Measurements from ENCODE around the gene TRPM6.

The TRPM6 gene

GRCh38 chr9:74729136-74729695, 158.5 kb downstream of the TRPM6 start:
- Histone ChIP-seq H3K4me1 (ENCODE audit: control insufficient read depth, insufficient read depth, low read length) (peaks cover 15% of the 10 kb centered on the region), H3K4me3 (ENCODE audit: low read depth, low read length) (no peak overlapping the region), H3K36me3 (ENCODE audit: control insufficient read depth, insufficient read depth, low read length) (no peaks in the 10 kb centered on the region), H3K9ac (ENCODE audit: low read depth, low read length) (no peak overlapping the region), H3K9me3 (ENCODE audit: control insufficient read depth, insufficient read depth, low read length) (no peaks in the 10 kb centered on the region), H3K27me3 (ENCODE audit: control insufficient read depth, insufficient read depth, low read length) (no peaks in the 10 kb centered on the region)

DNA sequence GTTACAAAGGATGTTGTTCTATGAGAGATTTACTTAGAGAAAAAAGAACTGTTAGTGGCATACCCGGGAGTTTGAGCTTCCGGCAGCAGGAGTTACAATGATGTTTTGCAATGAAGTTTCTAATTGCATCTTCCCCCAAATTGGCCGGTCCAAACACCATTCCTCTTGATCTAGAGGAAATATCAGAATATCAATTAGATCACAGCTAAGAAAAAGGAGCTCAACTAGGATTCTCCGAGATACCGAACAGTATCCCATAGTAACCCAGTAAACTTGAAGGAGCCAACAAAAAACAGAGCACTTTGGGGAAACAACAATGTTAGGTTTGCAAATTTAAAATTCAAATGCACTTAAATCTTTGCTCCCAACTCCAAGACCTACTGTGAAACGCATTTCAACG, 159.5 kb downstream of the TRPM6 start:
- no peak overlapping the region for H3K4me3 ChIP-seq (ENCODE audit: low read depth, low read length)
- H3K4me1 ChIP-seq (ENCODE audit: control insufficient read depth, insufficient read depth, low read length) = peaks cover 15% of the 10 kb centered on the region
- H3K27me3 ChIP-seq (ENCODE audit: control insufficient read depth, insufficient read depth, low read length) = no peaks in the 10 kb centered on the region
- no peaks in the 10 kb centered on the region for H3K36me3 ChIP-seq (ENCODE audit: control insufficient read depth, insufficient read depth, low read length)
- H3K9me3 ChIP-seq (ENCODE audit: control insufficient read depth, insufficient read depth, low read length) = no peaks in the 10 kb centered on the region
- H3K9ac ChIP-seq (ENCODE audit: low read depth, low read length) = no peak overlapping the region

DNA sequence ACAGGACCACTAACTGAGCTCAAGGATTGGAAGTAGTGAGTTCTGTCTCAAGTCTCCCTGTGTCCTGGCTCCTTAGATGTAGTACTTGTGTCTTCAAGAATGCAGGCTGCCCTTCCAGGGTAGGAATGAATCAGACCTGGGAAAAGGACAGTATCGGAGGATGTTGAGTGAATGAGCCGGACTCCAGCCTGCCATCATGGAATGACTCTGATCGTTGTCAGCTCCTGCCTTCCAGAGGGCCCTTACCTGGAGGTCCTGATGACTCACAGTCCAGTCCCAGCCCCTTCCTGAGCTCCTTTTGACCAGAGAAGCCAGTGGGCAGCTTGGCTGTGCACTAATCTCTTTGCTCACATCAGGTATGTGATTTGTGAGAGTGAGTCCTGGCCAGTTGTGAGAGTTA, 161.1 kb downstream of the TRPM6 start:
- no peaks in the 10 kb centered on the region for H3K27me3 ChIP-seq (ENCODE audit: control insufficient read depth, insufficient read depth, low read length)
- peaks cover 15% of the 10 kb centered on the region for H3K4me1 ChIP-seq (ENCODE audit: control insufficient read depth, insufficient read depth, low read length)
- H3K4me3 ChIP-seq (ENCODE audit: low read depth, low read length) = no peak overlapping the region
- no peaks in the 10 kb centered on the region for H3K36me3 ChIP-seq (ENCODE audit: control insufficient read depth, insufficient read depth, low read length)
- no peaks in the 10 kb centered on the region for H3K9me3 ChIP-seq (ENCODE audit: control insufficient read depth, insufficient read depth, low read length)
- H3K9ac ChIP-seq (ENCODE audit: low read depth, low read length) = no peak overlapping the region

GRCh38 chr9:74724317-74724716, 163.4 kb downstream of the TRPM6 start:
- H3K36me3 ChIP-seq (ENCODE audit: control insufficient read depth, insufficient read depth, low read length) = no peaks in the 10 kb centered on the region
- H3K4me3 ChIP-seq (ENCODE audit: low read depth, low read length) = no peak overlapping the region
- no peaks in the 10 kb centered on the region for H3K9me3 ChIP-seq (ENCODE audit: control insufficient read depth, insufficient read depth, low read length)
- no peaks in the 10 kb centered on the region for H3K27me3 ChIP-seq (ENCODE audit: control insufficient read depth, insufficient read depth, low read length)
- H3K4me1 ChIP-seq (ENCODE audit: control insufficient read depth, insufficient read depth, low read length) = peaks cover 10% of the 10 kb centered on the region
- H3K9ac ChIP-seq (ENCODE audit: low read depth, low read length) = no peak overlapping the region

DNA sequence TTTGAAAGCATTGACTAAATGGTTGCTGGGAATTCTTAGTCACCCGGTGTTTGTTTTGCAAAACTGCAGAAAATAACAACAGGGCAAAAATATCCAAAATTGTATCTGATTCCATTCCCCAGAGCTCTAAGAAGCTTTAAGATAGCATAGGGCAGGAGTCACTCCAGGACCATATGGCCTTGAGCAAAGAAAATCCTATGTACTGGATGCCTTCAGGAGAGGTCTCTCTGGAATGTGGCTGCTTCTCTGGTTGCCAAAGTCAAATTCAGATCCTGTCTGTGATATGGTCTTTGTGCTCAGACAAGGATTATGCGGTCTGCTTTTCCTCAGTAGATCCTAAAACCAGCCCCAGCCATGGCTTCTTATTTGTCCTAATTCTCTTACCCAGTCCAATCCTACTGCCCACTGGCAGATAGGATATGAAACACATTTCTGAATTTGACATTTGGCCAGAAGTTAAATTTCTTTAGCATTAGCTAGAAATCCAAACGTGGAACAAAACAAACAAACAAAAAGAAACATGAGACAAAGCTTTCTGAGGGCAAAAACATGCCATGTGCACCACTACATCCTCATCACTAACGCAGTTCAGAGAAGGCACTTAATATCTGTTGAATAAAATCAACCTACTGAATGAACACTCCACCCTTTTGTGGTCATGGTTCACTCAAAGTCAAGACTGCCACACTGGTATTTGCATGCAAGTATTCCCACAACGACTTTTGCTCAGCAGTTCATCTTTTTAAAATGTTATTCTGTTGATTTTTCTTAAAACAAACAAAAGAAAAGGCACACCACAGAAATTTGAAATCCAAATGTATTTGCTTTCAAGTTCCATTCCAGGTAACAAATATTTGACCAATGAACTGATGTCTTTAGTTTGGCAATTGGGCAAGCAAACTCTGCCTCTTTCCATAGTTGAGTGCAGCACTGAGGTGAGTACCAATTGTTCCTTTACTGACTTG, 165.7 kb downstream of the TRPM6 start:
- no peaks in the 10 kb centered on the region for H3K4me1 ChIP-seq (ENCODE audit: control insufficient read depth, insufficient read depth, low read length)

DNA sequence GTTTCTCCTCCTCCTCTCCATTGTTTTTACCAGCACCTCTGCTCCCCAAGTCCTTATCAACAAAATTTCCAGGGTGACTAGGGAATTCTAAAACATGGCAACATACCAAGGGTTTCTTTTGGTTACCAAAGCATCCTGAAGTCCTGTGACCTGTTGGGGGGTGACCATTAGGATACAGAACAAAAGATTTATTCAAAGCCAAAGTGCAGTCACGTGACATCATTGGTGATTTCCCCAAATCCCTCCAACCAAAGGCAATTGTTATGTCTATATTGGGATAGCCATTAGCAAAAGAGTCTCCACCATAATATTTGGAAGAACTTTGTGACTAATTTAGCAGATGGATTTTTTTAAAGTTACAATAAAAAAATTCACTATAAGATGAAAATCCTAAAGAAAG, 168.4 kb downstream of the TRPM6 start:
- Histone ChIP-seq H3K9ac (ENCODE audit: low read depth, low read length) (no peak overlapping the region), H3K9me3 (ENCODE audit: control insufficient read depth, insufficient read depth, low read length) (no peaks in the 10 kb centered on the region), H3K4me1 (ENCODE audit: control insufficient read depth, insufficient read depth, low read length) (no peaks in the 10 kb centered on the region), H3K27me3 (ENCODE audit: control insufficient read depth, insufficient read depth, low read length) (no peaks in the 10 kb centered on the region), H3K4me3 (ENCODE audit: low read depth, low read length) (no peak overlapping the region), H3K36me3 (ENCODE audit: control insufficient read depth, insufficient read depth, low read length) (no peaks in the 10 kb centered on the region)

More for the DNA sequence above, 165.7 kb downstream of the TRPM6 start:
- H3K9ac ChIP-seq (ENCODE audit: low read depth, low read length) = no peak overlapping the region
- H3K27me3 ChIP-seq (ENCODE audit: control insufficient read depth, insufficient read depth, low read length) = no peaks in the 10 kb centered on the region
- no peaks in the 10 kb centered on the region for H3K9me3 ChIP-seq (ENCODE audit: control insufficient read depth, insufficient read depth, low read length)
- no peak overlapping the region for H3K4me3 ChIP-seq (ENCODE audit: low read depth, low read length)
- no peaks in the 10 kb centered on the region for H3K36me3 ChIP-seq (ENCODE audit: control insufficient read depth, insufficient read depth, low read length)

DNA sequence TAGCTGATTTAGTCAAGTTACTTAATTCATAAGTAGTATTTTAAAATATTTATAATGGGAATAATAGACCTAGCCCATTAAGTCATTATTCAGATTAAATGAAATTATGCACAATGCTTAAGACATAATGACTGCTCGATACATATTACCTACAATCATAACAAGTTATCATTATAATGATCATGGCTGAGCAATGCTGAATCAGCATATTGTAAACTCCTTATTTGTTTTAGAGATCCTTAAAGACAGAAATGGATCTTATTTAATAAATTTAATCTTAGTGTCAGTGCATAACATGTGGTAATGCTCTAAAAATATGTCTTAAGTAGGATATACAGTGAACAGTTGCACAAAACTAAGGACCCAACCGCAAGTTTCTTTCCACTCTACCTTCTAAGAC, 169.0 kb downstream of the TRPM6 start:
- Histone ChIP-seq H3K4me1 (ENCODE audit: control insufficient read depth, insufficient read depth, low read length) (no peaks in the 10 kb centered on the region), H3K27me3 (ENCODE audit: control insufficient read depth, insufficient read depth, low read length) (no peaks in the 10 kb centered on the region), H3K9ac (ENCODE audit: low read depth, low read length) (no peak overlapping the region), H3K4me3 (ENCODE audit: low read depth, low read length) (no peak overlapping the region), H3K36me3 (ENCODE audit: control insufficient read depth, insufficient read depth, low read length) (no peaks in the 10 kb centered on the region), H3K9me3 (ENCODE audit: control insufficient read depth, insufficient read depth, low read length) (no peaks in the 10 kb centered on the region)

GRCh38 chr9:74711341-74711740, 176.4 kb downstream of the TRPM6 start:
- no peaks in the 10 kb centered on the region for H3K27me3 ChIP-seq (ENCODE audit: control insufficient read depth, insufficient read depth, low read length)

GRCh38 chr9:74697535-74697934, 190.2 kb downstream of the TRPM6 start:
- no peaks in the 10 kb centered on the region for H3K4me1 ChIP-seq (ENCODE audit: control insufficient read depth, insufficient read depth, low read length)

More at GRCh38 chr9:74711341-74711740, 176.4 kb downstream of the TRPM6 start:
- H3K36me3 ChIP-seq (ENCODE audit: control insufficient read depth, insufficient read depth, low read length) = no peaks in the 10 kb centered on the region
- H3K4me1 ChIP-seq (ENCODE audit: control insufficient read depth, insufficient read depth, low read length) = no peaks in the 10 kb centered on the region
- H3K4me3 ChIP-seq (ENCODE audit: low read depth, low read length) = no peak overlapping the region
- H3K9me3 ChIP-seq (ENCODE audit: control insufficient read depth, insufficient read depth, low read length) = no peaks in the 10 kb centered on the region
- H3K9ac ChIP-seq (ENCODE audit: low read depth, low read length) = no peak overlapping the region

GRCh38 chr9:74696520-74696919, 191.2 kb downstream of the TRPM6 start:
- H3K36me3 ChIP-seq (ENCODE audit: control insufficient read depth, insufficient read depth, low read length) = no peaks in the 10 kb centered on the region
- no peak overlapping the region for H3K4me3 ChIP-seq (ENCODE audit: low read depth, low read length)
- H3K9ac ChIP-seq (ENCODE audit: low read depth, low read length) = no peak overlapping the region
- H3K4me1 ChIP-seq (ENCODE audit: control insufficient read depth, insufficient read depth, low read length) = no peaks in the 10 kb centered on the region
- no peaks in the 10 kb centered on the region for H3K27me3 ChIP-seq (ENCODE audit: control insufficient read depth, insufficient read depth, low read length)
- no peaks in the 10 kb centered on the region for H3K9me3 ChIP-seq (ENCODE audit: control insufficient read depth, insufficient read depth, low read length)

More at GRCh38 chr9:74697535-74697934, 190.2 kb downstream of the TRPM6 start:
- H3K36me3 ChIP-seq (ENCODE audit: control insufficient read depth, insufficient read depth, low read length) = no peaks in the 10 kb centered on the region
- no peaks in the 10 kb centered on the region for H3K9me3 ChIP-seq (ENCODE audit: control insufficient read depth, insufficient read depth, low read length)
- no peak overlapping the region for H3K4me3 ChIP-seq (ENCODE audit: low read depth, low read length)
- H3K9ac ChIP-seq (ENCODE audit: low read depth, low read length) = no peak overlapping the region
- H3K27me3 ChIP-seq (ENCODE audit: control insufficient read depth, insufficient read depth, low read length) = no peaks in the 10 kb centered on the region

DNA sequence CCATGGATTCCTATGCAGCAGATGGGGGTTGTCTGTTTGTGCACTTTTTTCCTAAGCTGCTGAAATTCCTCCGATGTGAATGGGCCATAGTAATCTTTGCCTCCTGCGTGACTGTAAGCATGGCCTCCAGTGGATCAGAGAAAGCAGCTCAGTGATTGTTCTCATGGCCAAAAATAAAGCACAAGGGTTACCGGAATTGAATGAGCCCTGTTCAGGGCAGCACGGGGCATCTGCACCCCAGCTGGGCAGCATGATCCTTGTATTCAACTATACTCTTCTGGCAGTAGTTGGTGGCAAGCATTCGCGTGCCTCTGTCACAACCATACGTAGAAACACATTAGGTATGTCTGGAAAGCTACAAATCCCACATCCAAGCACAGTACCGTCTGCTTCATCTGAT, 196.7 kb downstream of the TRPM6 start:
- H3K9me3 ChIP-seq (ENCODE audit: control insufficient read depth, insufficient read depth, low read length) = no peaks in the 10 kb centered on the region
- H3K9ac ChIP-seq (ENCODE audit: low read depth, low read length) = no peak overlapping the region
- H3K4me1 ChIP-seq (ENCODE audit: control insufficient read depth, insufficient read depth, low read length) = no peaks in the 10 kb centered on the region
- no peaks in the 10 kb centered on the region for H3K27me3 ChIP-seq (ENCODE audit: control insufficient read depth, insufficient read depth, low read length)
- H3K36me3 ChIP-seq (ENCODE audit: control insufficient read depth, insufficient read depth, low read length) = no peaks in the 10 kb centered on the region
- no peak overlapping the region for H3K4me3 ChIP-seq (ENCODE audit: low read depth, low read length)

DNA sequence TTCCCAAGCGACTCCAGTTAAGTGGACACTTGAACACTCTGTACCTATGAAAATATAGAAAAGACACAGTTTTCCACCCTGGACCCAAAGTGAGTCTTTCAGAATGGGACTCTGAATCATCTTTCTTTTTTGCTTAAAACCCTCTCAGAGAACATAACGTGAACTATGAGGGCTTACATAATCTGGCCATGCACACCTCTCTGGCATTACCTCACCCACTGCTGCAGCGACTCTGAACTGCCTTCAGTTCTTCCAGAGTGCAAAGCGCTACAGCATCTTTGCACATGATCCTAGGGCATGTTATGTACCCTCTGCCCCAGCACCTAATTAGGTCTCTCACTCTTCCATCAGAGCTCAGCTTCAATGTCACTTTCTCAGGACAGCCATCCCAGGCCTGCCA, 204.4 kb downstream of the TRPM6 start:
- Histone ChIP-seq H3K27me3 (ENCODE audit: control insufficient read depth, insufficient read depth, low read length) (no peaks in the 10 kb centered on the region), H3K4me3 (ENCODE audit: low read depth, low read length) (no peak overlapping the region), H3K36me3 (ENCODE audit: control insufficient read depth, insufficient read depth, low read length) (no peaks in the 10 kb centered on the region), H3K4me1 (ENCODE audit: control insufficient read depth, insufficient read depth, low read length) (no peaks in the 10 kb centered on the region), H3K9me3 (ENCODE audit: control insufficient read depth, insufficient read depth, low read length) (no peaks in the 10 kb centered on the region), H3K9ac (ENCODE audit: low read depth, low read length) (no peak overlapping the region)
